ENCODE data around the gene CCDC192. TPM values are rescaled to one million over a fixed set of nuclear protein-coding genes. Genes with fewer than 3 reads are reported as not detected.

The CCDC192 gene
- total and polyA plus RNA-seq, 10 of the 15 experiments (the other 5 are each of a cell fraction or from before 2014, with no cell fraction given), result 0.20 to 0.79 (median 0.32) TPM; not detected in 4

- intact Hi-C loops (cut with micrococcal nuclease; ENCODE audit: unreplicated experiment) (loop anchor here (2.0 to 5.0 kb wide), 2 partner anchors 173 to 348 kb away; partner anchors contain the start of gene SLC12A2), in situ Hi-C loops (cut with MboI) (no loop called here)
- Histone ChIP-seq H3K79me2 (ENCODE audit: control insufficient read depth, insufficient read depth, low read length) (no peaks in the 10 kb centered on the region), H3K27ac (ENCODE audit: control insufficient read depth, insufficient read depth) (no peak overlapping the region), H3K36me3 (ENCODE audit: control insufficient read depth in 2 of 2, insufficient read depth in 2 of 2, low read length in 1 of 2) (no peaks in the 10 kb centered on the region), H3K4me1 (ENCODE audit: control insufficient read depth, insufficient read depth, low read length) (no peaks in the 10 kb centered on the region), H3K9me3 (replicated peaks; ENCODE audit: control insufficient read depth, insufficient read depth, low read length) (no peaks in the 10 kb centered on the region; the same call in 2 of the 3 replicates), H2AFZ (ENCODE audit: control insufficient read depth, low read depth, low read length) (no peak overlapping the region), H3K4me2 (ENCODE audit: control insufficient read depth, insufficient read depth) (no peak overlapping the region), H3K4me3 (no peak overlapping the region), H3K9ac (ENCODE audit: control insufficient read depth, insufficient read depth, low read length) (no peak overlapping the region), H4K20me1 (ENCODE audit: control insufficient read depth, insufficient read depth) (no peaks in the 10 kb centered on the region), H3K27me3 (replicated peaks in 1 of 2; ENCODE audit: control insufficient read depth in 2 of 2, insufficient read depth in 2 of 2, low read length in 1 of 2) (no peaks in the 10 kb centered on the region)
- no peak for TF ChIP-seq FOXM1 (IDR thresholded peaks at IDR 0.05; ENCODE audit: low read depth, low read length)
- TF ChIP-seq RAD21 (IDR thresholded peaks at IDR 0.05; ENCODE audit: insufficient read depth, low read depth, low read length), result no peak
- TF ChIP-seq DPF2 (IDR thresholded peaks at IDR 0.05), result no peak
- no peak for TF ChIP-seq EZH2 (IDR thresholded peaks at IDR 0.05; ENCODE audit: borderline replicate concordance, control insufficient read depth, low read depth, low read length)
- TF ChIP-seq E4F1 (IDR thresholded peaks at IDR 0.05; ENCODE audit: borderline replicate concordance, partially characterized antibody), result no peak
- no peak for TF ChIP-seq NRF1 (conservative IDR thresholded peaks at IDR 0.05; ENCODE audit: low read depth, low read length)
- no peak for TF ChIP-seq ZNF24 (IDR thresholded peaks at IDR 0.05)
- TF ChIP-seq TAF1 (IDR thresholded peaks at IDR 0.05; ENCODE audit: borderline replicate concordance, low read depth, low read length), result no peak
- no peak for TF ChIP-seq CBX3 (IDR thresholded peaks at IDR 0.05; ENCODE audit: borderline replicate concordance, low read depth)
- WGBS (ENCODE audit: insufficient coverage, insufficient replicate concordance, low lambda C conversion rate, missing lambda C conversion rate), result 38% methylated on average over 1 of the region's 1 CpG
- ChIA-PET SMC1A (ENCODE audit: uncharacterized antibody, unreplicated experiment) (interaction anchor here (0.6 to 5.7 kb wide), 24 partner anchors 11 to 1214 kb away, joined by 3 to 30 read pairs (median 3); no protein-coding TSS in a partner anchor), CTCF (interaction anchor here (0.6 to 6.7 kb wide), 23 partner anchors 8 to 346 kb away, joined by 3 to 36 read pairs (median 6); partner anchors contain the start of gene SLC12A2), POLR2A (interaction anchor here (1.7 kb wide), 1 partner anchor 16 kb away, joined by 3 read pairs; no protein-coding TSS in a partner anchor), RAD21 (ENCODE audit: unreplicated experiment) (interaction anchor here (0.7 to 4.3 kb wide), 8 partner anchors 12 to 213 kb away, joined by 3 to 25 read pairs (median 4); no protein-coding TSS in a partner anchor)
- BruUV-seq (replicated peaks), result no TSS peak
- DNase-seq (ENCODE audit: low read depth, low spot score), result no peak
- ATAC-seq, result no peak
- FAIRE-seq, result no peak
These were observed 206.6 kb downstream of the CCDC192 start for GRCh38 chr5:127909821-127910220.

All from GM12878 (cell line).